HG03097 (cell line): ENCODE data around the gene TCERG1L.

Source experiments
- ATAC-seq: cut with Tn5 transposase; IDR thresholded peaks from one replicate; pipeline ENCODE4 v1.9.1; 2021; ENCODE audit not compliant: unreplicated experiment, low FRiP score

TCERG1L gene

DNA sequence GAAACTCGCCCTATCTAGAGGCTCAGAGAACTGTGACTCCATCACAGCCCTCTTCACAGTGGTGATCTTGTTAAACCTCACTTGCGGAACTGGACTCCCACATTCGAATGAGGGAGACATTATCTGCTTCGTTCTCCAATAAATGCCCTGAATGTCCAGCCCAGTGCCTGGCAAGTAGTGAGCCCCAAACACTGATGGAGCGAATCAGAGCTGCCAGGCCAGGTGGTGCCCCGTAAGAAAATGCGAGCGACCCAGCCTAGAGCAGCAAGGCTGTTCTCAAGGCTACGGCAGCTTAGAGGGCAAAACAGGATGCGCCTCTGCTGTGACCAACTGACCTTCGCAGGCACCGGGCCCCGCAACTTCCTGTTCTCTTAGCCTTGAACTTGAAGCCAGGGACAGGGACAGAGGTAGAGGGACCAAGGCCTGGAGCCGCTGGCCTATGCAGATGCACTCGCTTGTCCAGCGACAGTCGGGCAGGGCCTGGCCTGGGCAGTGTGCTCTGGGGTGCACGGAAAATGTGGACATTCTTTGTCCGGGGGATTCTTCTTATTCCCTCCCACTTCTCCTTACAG is 217.6 kb downstream of the TCERG1L start:
- ATAC-seq = no peak

DNA sequence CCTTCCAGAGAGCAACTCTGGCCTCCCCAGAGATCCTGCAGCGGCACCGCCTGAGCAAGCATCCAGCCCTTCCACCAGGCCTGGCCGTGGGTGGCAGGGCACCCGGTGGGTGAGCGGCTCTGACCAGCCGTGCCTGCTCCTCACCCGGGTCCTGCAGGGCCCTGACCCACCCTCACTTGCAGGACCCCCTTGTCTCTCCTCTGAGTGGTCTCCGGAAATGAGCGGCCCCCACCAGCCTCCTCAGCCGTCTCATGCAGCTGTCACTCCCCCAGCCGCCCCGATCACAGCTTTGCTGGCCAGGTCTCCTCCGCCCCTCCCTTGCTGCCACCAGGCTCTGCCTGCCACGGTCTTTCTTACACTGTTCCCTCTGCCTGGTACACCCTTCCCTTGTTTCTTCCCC is 218.2 kb downstream of the TCERG1L start:
- ATAC-seq = no peak

DNA sequence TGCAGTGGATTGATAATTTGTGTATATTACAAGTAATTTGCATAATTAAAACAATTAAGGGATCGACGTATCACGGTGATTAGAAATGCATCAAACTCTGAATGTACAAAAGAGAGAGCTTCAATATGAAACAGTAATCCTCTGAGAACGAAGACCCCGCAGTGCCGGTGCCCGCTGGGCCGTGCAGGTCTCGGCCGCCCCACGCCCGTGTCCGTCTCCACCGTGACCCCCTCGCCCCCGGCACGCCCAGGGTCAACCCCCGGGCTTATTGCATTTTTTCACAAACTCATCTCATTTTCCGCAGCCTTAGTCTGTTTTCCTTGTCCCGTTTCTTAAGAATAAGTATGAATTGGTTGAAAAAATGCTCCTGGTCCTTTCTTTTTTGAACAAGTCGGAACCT is 218.6 kb downstream of the TCERG1L start:
- no peak for ATAC-seq

- ATAC-seq = no peak
These were observed 219.1 kb downstream of the TCERG1L start for GRCh38 chr10:131092386-131092785.

- no peak for ATAC-seq
These were observed 219.8 kb downstream of the TCERG1L start for GRCh38 chr10:131091682-131092081.

DNA sequence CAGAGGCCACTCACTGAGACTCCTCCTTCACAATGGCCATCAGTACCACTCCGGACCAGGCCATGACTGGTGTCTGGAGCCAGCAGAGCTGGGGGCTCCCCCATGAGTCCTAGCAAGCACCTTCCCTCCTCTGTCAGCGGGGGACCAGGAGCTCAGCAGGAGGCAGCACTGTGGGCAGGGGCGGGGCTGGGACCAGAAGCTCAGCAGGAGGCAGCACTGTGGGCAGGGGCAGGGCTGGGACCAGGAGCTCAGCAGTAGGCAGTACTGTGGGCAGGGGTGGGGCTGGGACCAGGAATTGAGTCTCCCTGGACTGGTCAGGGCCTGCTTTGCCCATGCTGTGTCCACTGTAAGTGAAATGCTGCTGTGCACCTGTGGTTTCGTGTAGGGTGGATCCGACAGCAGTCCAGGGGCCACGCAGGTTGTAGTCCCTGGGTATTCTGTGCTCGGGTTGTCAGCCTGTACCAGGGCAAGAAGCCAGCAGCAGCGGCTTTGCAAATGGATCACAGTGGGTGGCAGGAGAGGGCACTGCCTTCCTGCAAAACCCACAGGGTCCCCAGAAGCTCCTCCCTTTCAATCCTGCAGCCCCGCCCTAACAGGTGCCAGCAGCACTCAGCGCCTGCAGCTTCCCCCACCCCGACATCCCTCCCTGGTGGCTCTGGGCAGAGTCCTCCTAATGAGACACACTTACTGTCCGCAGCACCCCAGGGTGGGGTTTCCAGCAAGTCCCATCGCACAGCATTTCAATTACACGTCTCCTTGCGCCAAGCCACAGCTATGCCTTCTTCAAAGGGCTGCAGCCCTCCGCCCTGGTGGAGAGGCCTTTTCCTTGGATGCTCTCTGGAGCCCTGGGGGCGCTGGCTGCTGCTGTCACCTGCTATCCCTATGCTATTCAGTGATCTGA is 220.5 kb downstream of the TCERG1L start:
- no peak for ATAC-seq

DNA sequence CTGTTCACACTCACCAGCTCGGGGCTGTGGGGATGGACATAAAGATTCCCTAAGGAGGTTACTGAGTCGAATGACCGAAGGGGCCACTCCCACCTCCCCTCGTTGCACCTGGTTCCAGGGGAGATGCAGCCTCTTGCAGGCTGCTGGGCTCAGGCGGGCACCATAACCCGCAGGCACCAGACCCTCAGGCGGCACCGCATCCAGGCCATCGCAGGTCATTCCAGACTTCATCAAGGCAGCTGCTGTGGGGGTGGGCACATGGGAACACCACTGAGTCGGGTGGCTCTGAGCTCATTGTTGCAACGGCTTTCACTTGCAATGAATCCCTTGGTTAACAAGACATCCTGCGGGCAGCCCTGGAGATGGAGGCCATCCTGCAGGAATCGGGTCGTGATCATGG is 221.7 kb downstream of the TCERG1L start:
- no peak for ATAC-seq

- no peak for ATAC-seq
These were observed 222.4 kb downstream of the TCERG1L start for GRCh38 chr10:131089150-131089549.

DNA sequence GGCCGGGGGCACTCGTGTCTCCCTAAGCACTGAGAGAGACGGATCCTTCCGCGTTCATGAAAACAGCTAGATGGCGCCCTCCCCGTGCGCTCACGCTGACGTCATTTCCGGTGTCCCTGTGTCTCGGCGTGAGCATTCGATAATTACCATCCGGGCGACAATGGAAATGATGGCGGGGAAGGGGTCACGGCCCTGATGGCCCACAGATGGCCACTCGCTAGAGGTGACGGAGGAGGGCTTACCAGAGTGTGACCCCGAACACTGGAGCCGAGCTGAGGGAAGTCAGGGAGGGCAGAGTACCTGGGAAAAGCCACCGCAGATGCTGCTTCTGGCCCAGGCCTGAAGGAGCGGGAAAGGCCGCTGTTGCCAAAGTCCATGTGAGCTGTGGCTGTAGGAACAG is 222.9 kb downstream of the TCERG1L start:
- no peak for ATAC-seq

GRCh38 chr10:131087464-131088215 is 223.9 kb downstream of the TCERG1L start:
- no peak for ATAC-seq

GRCh38 chr10:131086511-131086910 is 225.0 kb downstream of the TCERG1L start:
- ATAC-seq = no peak

DNA sequence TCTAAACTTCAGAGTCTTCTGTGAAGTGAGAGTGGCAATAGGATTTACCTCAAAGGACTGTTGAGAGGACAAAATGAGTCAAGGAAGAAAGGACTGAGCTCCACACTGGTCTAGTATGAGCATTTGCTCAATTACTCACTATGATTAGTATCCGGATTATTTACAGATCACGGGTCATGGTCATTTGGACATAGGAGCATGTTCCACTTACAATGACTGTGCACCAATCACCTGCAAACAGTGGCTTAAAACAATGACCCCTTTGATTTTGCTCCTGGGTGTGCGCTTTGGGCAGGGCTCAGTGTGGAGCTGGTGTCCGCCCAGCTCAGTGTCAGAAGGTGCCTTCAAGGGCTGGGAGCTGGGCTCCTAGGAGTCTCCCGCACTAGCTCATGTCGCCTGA is 225.4 kb downstream of the TCERG1L start:
- ATAC-seq = no peak

- ATAC-seq = no peak
These were observed 226.2 kb downstream of the TCERG1L start for GRCh38 chr10:131085091-131085860.

DNA sequence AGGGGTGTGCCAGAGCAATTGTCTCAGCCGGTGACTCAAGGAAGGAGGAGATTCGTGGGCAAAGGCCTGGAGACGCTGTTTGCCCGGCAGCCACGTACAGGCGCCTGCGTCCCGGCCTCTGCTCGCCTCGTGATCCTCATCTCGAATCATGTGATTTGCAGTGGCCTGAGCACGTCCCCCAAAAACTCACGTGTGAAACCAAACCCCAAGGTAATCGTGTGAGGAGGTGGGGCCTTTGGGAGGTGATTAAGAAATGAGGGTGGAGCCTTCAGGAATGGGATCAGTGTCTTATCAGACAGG is 226.8 kb downstream of the TCERG1L start:
- no peak for ATAC-seq

- no peak for ATAC-seq
These were observed 227.4 kb downstream of the TCERG1L start for GRCh38 chr10:131083915-131084790.

GRCh38 chr10:131082991-131083481 is 228.5 kb downstream of the TCERG1L start:
- ATAC-seq = no peak

- no peak for ATAC-seq
These were observed 229.2 kb downstream of the TCERG1L start for GRCh38 chr10:131082201-131082850.

DNA sequence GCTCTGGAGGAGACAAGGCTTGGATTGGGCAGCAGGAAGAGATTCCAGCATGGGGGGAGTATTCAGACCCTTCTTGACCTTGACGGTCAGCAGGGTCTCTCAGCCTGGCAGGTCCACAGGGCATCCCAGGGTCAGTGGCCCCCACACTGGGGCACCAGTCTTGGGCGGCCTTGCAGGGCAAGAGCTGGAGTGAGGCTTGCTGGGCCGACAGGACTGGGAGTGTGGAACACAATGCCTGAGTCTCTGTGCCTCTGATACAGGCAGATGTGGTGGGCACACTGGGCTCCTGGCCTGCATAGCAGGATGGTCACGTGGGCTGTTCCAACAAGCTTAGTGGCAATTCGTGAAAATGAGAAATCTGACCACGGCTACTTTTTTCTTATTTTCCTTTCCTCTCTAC is 229.7 kb downstream of the TCERG1L start:
- ATAC-seq = no peak

- ATAC-seq = no peak
These were observed 230.1 kb downstream of the TCERG1L start for GRCh38 chr10:131081376-131081775.
